ENCODE data around the gene IFTAP. TPM values are rescaled to one million over a fixed set of nuclear protein-coding genes. Genes with fewer than 3 reads are reported as not detected.

IFTAP gene
- total and polyA plus RNA-seq, 9 donors, result 16.4 to 42.0 (median 25.5) TPM

GRCh38 chr11:36600180-36600579 lies 5.9 kb downstream of the IFTAP start:
- H3K36me3 ChIP-seq, result no peaks in the 10 kb centered on the region
- DNase-seq, result no peak
- TF ChIP-seq EP300 (IDR thresholded peaks at IDR 0.05) (no peak), POLR2A (IDR thresholded peaks at IDR 0.05) (no peak), CTCF (IDR thresholded peaks at IDR 0.05) (no peak)
- no peaks in the 10 kb centered on the region for H3K27me3 ChIP-seq
- H3K9me3 ChIP-seq, result no peaks in the 10 kb centered on the region
- intact Hi-C loops (cut with DNase I), result no loop called here
- no peak overlapping the region for H3K27ac ChIP-seq
- no peaks in the 10 kb centered on the region for H3K4me1 ChIP-seq (ENCODE audit: insufficient read depth)
- WGBS, 3 donors, result 89 to 92% (median 89%) methylated on average over 7 of the region's 7 CpGs
- no peak overlapping the region for H3K4me3 ChIP-seq

- H3K27ac ChIP-seq, result no peak overlapping the region
- DNase-seq, result no peak
- 83 to 91% (median 90%) methylated on average over 2 of the region's 2 CpGs for WGBS, 3 donors
- no peaks in the 10 kb centered on the region for H3K4me1 ChIP-seq (ENCODE audit: insufficient read depth)
- H3K9me3 ChIP-seq, result no peaks in the 10 kb centered on the region
- intact Hi-C loops (cut with DNase I), result no loop called here
- TF ChIP-seq POLR2A (IDR thresholded peaks at IDR 0.05) (no peak), EP300 (IDR thresholded peaks at IDR 0.05) (no peak), CTCF (IDR thresholded peaks at IDR 0.05) (no peak)
- H3K27me3 ChIP-seq, result no peaks in the 10 kb centered on the region
- H3K4me3 ChIP-seq, result no peak overlapping the region
- no peaks in the 10 kb centered on the region for H3K36me3 ChIP-seq
Observed at GRCh38 chr11:36601155-36601554, 6.9 kb downstream of the IFTAP start.

GRCh38 chr11:36602135-36602534 lies 7.8 kb downstream of the IFTAP start:
- no peak for DNase-seq
- Histone ChIP-seq H3K27me3 (no peaks in the 10 kb centered on the region), H3K27ac (no peak overlapping the region), H3K4me3 (no peak overlapping the region), H3K36me3 (no peaks in the 10 kb centered on the region), H3K4me1 (ENCODE audit: insufficient read depth) (no peaks in the 10 kb centered on the region), H3K9me3 (no peaks in the 10 kb centered on the region)
- TF ChIP-seq EP300 (IDR thresholded peaks at IDR 0.05) (no peak), POLR2A (IDR thresholded peaks at IDR 0.05) (no peak), CTCF (IDR thresholded peaks at IDR 0.05) (no peak)
- intact Hi-C loops (cut with DNase I), result no loop called here

- Histone ChIP-seq H3K27me3 (no peaks in the 10 kb centered on the region), H3K4me1 (ENCODE audit: insufficient read depth) (no peaks in the 10 kb centered on the region), H3K27ac (no peak overlapping the region), H3K9me3 (no peaks in the 10 kb centered on the region), H3K4me3 (no peak overlapping the region), H3K36me3 (no peaks in the 10 kb centered on the region)
- intact Hi-C loops (cut with DNase I), result no loop called here
- TF ChIP-seq CTCF (IDR thresholded peaks at IDR 0.05) (no peak), POLR2A (IDR thresholded peaks at IDR 0.05) (no peak), EP300 (IDR thresholded peaks at IDR 0.05) (no peak)
- DNase-seq, result no peak
- 69 to 77% (median 71%) methylated on average over 6 of the region's 6 CpGs for WGBS, 3 donors
Observed at GRCh38 chr11:36605221-36606216, 11.2 kb downstream of the IFTAP start.

Measured in ovary (tissue), 9 donors.